Breast epithelium (tissue), 4 donors: Measurements from ENCODE around the gene IL10. TPM values are rescaled to one million over a fixed set of nuclear protein-coding genes. Genes with fewer than 3 reads are reported as not detected.

ENCODE experiments used
- DNase-seq, 2 donors: peaks; one replicate each; pipeline ENCODE4 v3.0.0-alpha.2; 2019; ENCODE audit warnings: low spot score in 2 of 2
- H3K27ac ChIP-seq, 2 donors: fragments of 200-600 bp; sonication (generic) in 1 of 2; one replicate each; pipeline ENCODE4 v1.5.1; 2016 to 2019; ENCODE audit warnings: mild to moderate bottlenecking in 1 of 2
- H3K27me3 ChIP-seq, 2 donors: fragments of 200-600 bp; sonication (generic) in 1 of 2; one replicate each; pipeline versions ENCODE4 v1.5.1 to v1.6.0; 2017 to 2019; ENCODE audit warnings: control low read depth in 1 of 2, mild to moderate bottlenecking in 1 of 2
- H3K36me3 ChIP-seq: fragments of 200-600 bp; one replicate; pipeline ENCODE4 v1.5.1; 2019
- H3K4me1 ChIP-seq, 2 donors: fragments of 200-600 bp; sonication (generic); one replicate each; pipeline ENCODE4 v1.5.1; 2016 to 2019; ENCODE audit warnings: control low read depth in 1 of 2
- H3K4me3 ChIP-seq, 3 donors: fragments of 200-600 bp; sonication (generic); 1 replicate in 2 of 3; 2 replicates in 1 of 3; pipeline ENCODE4 v1.5.1; 2016 to 2019; ENCODE audit warnings: mild to moderate bottlenecking in 3 of 3, moderate library complexity in 2 of 3
- H3K9me3 ChIP-seq, 2 donors: fragments of 200-600 bp; sonication (generic) in 1 of 2; one replicate each; pipeline ENCODE4 v1.5.1; 2016 to 2019; ENCODE audit warnings: control low read depth in 1 of 2
- POLR2A ChIP-seq: fragments of 450-650 bp; IDR thresholded peaks from one replicate; pipeline ENCODE4 v1.6.1; 2016; ENCODE audit warnings: antibody characterized with exemption, mild to moderate bottlenecking, moderate library complexity
- POLR2AphosphoS5 ChIP-seq, 3 donors: sonication (generic); formaldehyde crosslinking; IDR thresholded peaks; one replicate each; pipeline ENCODE4 v1.6.1; 2017; ENCODE audit warnings: antibody characterized with exemption in 3 of 3
- intact Hi-C: fragments of 100-400 bp; cut with DNase I; formaldehyde crosslinking; loops from one replicate; pipeline ENCODE4 v1.15.1; 2023; ENCODE audit warnings: low total_unique reads
- total RNA-seq, 3 donors: library from RNA; depleted of rRNA; stranded (reverse); fragments of >200 nt; gene quantifications; one replicate each; pipeline ENCODE4 v1.1.0, GENCODE V29; 2016
- TF ChIP-seq, protein P1 (sequence below), 3 donors: fragments of 450-650 bp; IDR thresholded peaks; one replicate each; pipeline ENCODE4 v1.5.1; 2016 to 2017; ENCODE audit warnings: antibody characterized with exemption in 3 of 3, mild to moderate bottlenecking in 3 of 3, moderate library complexity in 3 of 3

The IL10 gene
- total RNA-seq, 3 donors from 2014 or later = 0.98 to 5.3 (median 4.3) TPM

GRCh38 chr1:206739411-206740076 is 32.8 kb downstream of the IL10 start:
- no peaks in the 10 kb centered on the region for H3K36me3 ChIP-seq
- DNase-seq = no peak
- H3K27me3 ChIP-seq = no peaks in the 10 kb centered on the region
- H3K4me1 ChIP-seq = peaks cover 7 to 11% of the 10 kb centered on the region in 2 donors
- intact Hi-C loops = loop anchor here (5.0 kb wide), 1 partner anchor 173 kb away; no protein-coding TSS in a partner anchor
- no peak overlapping the region for H3K27ac ChIP-seq
- no peak overlapping the region for H3K4me3 ChIP-seq
- no peaks in the 10 kb centered on the region for H3K9me3 ChIP-seq
- TF ChIP-seq, protein P1, sequence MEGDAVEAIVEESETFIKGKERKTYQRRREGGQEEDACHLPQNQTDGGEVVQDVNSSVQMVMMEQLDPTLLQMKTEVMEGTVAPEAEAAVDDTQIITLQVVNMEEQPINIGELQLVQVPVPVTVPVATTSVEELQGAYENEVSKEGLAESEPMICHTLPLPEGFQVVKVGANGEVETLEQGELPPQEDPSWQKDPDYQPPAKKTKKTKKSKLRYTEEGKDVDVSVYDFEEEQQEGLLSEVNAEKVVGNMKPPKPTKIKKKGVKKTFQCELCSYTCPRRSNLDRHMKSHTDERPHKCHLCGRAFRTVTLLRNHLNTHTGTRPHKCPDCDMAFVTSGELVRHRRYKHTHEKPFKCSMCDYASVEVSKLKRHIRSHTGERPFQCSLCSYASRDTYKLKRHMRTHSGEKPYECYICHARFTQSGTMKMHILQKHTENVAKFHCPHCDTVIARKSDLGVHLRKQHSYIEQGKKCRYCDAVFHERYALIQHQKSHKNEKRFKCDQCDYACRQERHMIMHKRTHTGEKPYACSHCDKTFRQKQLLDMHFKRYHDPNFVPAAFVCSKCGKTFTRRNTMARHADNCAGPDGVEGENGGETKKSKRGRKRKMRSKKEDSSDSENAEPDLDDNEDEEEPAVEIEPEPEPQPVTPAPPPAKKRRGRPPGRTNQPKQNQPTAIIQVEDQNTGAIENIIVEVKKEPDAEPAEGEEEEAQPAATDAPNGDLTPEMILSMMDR (IDR thresholded peaks at IDR 0.05) = no peak
- TF ChIP-seq POLR2A = no peak
- TF ChIP-seq POLR2AphosphoS5 (IDR thresholded peaks at IDR 0.05) = no peak

DNA sequence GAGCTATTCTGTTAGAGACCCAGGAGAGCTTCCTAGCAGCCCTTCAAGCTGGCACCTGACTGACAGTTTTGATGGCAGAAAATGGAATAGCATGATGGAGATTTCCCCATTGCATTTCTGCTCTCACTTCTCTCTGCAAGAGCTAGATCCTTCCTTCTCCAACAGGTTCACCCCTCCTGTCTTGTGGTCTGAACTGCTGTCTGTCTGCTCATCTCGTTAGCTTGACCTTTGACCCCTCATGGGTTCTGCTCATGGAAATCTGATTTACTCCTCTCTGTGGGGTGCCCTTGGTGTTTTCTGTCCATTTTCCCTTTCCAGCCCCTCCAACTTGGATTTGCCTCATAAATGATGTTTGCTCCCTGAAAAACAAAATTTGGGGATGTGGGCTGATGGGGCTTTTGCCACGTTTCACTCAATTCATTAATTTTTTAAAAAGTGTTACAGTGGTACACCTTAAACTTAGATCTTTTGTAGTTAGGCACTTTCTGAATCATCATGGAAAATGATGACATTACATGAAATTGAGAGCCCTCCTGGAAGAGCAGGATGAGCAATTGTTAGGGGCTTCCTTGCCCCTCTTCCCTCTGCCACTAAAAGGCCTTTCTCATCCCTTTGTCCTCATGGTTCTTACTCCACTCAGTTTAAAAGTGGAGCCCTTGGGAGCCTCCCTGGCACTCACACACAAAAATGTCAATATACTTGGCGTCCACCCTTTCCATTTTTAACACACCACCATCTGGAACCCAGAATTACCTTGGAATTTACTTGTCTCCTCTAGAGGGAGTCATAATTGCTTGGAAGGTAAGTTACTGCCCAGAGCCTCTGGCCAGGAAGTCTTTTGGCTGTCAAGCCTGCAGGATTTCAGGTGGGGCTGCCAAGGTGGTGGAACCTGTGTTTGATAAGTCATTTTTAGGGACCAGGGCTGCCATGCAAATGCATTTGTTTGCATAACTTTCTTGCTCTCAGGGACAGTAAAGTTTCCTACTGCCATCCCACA is 33.6 kb downstream of the IL10 start:
- H3K9me3 ChIP-seq = no peaks in the 10 kb centered on the region
- peaks cover 7 to 11% of the 10 kb centered on the region in 2 donors for H3K4me1 ChIP-seq
- no peaks in the 10 kb centered on the region for H3K27me3 ChIP-seq
- peak overlapping the region in 1 of 2 donors; percentile 74 for H3K27ac ChIP-seq
- TF ChIP-seq POLR2A (no peak), POLR2AphosphoS5 (IDR thresholded peaks at IDR 0.05) (no peak)
- TF ChIP-seq, protein P1 (IDR thresholded peaks at IDR 0.05) = peak in 1 of 3 donors; percentile 32
- no peaks in the 10 kb centered on the region for H3K36me3 ChIP-seq
- DNase-seq = no peak
- intact Hi-C loops = loop anchor here (5.0 kb wide), 1 partner anchor 174 kb away; no protein-coding TSS in a partner anchor
- no peak overlapping the region for H3K4me3 ChIP-seq

- Histone ChIP-seq H3K4me3 (no peak overlapping the region), H3K36me3 (no peaks in the 10 kb centered on the region), H3K4me1 (peaks cover 7 to 11% of the 10 kb centered on the region in 2 donors), H3K9me3 (no peaks in the 10 kb centered on the region), H3K27ac (peak overlapping the region; percentile 65 to 74), H3K27me3 (no peaks in the 10 kb centered on the region)
- no peak for DNase-seq
- intact Hi-C loops = loop anchor here (5.0 kb wide), 1 partner anchor 175 kb away; no protein-coding TSS in a partner anchor
- TF ChIP-seq, protein P1 (IDR thresholded peaks at IDR 0.05) = no peak
- TF ChIP-seq POLR2AphosphoS5 (IDR thresholded peaks at IDR 0.05) (no peak), POLR2A (no peak)
Observed at GRCh38 chr1:206737729-206738201, 34.5 kb downstream of the IL10 start.

- H3K27me3 ChIP-seq = no peaks in the 10 kb centered on the region
- peak overlapping the region; percentile 65 to 74 for H3K27ac ChIP-seq
- H3K4me1 ChIP-seq = peaks cover 7 to 11% of the 10 kb centered on the region in 2 donors
- no peaks in the 10 kb centered on the region for H3K36me3 ChIP-seq
- intact Hi-C loops = loop anchor here (5.0 kb wide), 1 partner anchor 175 kb away; no protein-coding TSS in a partner anchor
- no peak overlapping the region for H3K4me3 ChIP-seq
- DNase-seq = no peak
- TF ChIP-seq POLR2AphosphoS5 (IDR thresholded peaks at IDR 0.05) (no peak), POLR2A (no peak)
- TF ChIP-seq, protein P1 (IDR thresholded peaks at IDR 0.05) = no peak
- H3K9me3 ChIP-seq = no peaks in the 10 kb centered on the region
Observed at GRCh38 chr1:206736878-206737728, 35.2 kb downstream of the IL10 start.
